DMS79 (cell line): ENCODE measurements around the gene STAMBPL1.

ENCODE experiments used
- DNase-seq: peaks from one replicate; lab custom pipeline; 2025; lab: John Stamatoyannopoulos, UW

Gene STAMBPL1

GRCh38 chr10:88952647-88953111 is 72.6 kb downstream of the STAMBPL1 start, which contains the start of gene ACTA2:
Gene ACTA2 (minus strand): TSS chr10:88952773. CDS start chr10:88948930, 3,843 bp downstream.
- DNase-seq = no peak

DNA sequence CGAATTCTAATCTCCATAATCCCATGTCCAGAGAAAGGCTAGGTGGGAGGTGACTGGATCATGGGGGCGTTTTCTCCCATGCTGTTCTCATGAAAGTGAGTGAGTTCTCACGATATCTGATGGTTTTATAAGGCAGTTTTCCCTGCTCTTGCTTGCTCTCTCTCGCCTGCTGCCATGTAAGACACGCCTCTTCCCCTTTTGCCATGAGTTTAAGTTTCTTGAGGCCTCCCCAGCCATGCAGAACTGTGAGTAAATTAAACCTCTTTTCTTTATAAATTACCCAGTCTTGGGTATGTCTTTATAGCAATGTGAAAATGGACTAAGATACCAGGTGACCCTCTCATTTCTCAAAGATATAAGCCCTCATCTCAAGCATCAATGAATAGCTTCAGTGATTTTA is 73.6 kb downstream of the STAMBPL1 start:
- no peak for DNase-seq

- DNase-seq = no peak
Observed at GRCh38 chr10:88954458-88955083, 74.5 kb downstream of the STAMBPL1 start.

GRCh38 chr10:88957381-88957780 is 77.3 kb downstream of the STAMBPL1 start:
- DNase-seq = no peak

DNA sequence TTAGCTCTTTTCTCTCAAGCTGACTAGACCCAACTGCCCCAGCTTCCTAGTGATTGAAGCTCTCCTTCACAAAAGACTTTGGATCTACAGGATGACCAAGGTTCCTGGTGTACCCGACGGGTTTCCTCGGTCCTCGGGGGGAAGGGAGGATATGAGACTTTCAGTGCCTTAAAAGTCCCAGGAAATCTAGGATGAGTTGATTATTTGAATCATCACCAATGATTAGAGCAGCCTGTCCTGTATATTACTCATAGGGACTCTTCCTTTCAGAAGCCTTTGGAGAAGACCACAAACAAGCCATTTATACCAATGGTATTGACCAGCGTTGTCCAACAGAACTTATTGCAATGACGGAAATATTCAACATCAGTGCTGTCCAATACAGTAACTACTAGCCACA is 78.7 kb downstream of the STAMBPL1 start:
- no peak for DNase-seq

DNA sequence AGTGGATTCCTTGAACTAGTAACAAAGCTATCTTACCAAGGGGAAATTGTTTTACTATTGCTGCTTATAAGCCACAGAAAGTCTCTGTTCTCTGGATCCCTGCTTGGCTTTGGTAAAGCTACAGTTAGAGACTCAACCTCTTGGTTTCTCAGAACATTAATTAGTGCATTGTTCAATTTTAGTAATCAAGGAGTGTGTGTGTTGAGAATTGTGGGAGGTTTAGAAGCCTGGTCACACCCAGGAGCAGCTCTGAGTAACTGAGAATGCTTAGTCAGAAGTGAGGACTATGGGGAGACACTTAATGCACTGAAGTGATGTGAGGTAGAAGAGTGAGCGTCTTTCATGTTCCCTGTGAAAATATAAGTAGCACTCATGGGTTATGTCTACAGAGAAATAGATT is 80.8 kb downstream of the STAMBPL1 start:
- no peak for DNase-seq

DNA sequence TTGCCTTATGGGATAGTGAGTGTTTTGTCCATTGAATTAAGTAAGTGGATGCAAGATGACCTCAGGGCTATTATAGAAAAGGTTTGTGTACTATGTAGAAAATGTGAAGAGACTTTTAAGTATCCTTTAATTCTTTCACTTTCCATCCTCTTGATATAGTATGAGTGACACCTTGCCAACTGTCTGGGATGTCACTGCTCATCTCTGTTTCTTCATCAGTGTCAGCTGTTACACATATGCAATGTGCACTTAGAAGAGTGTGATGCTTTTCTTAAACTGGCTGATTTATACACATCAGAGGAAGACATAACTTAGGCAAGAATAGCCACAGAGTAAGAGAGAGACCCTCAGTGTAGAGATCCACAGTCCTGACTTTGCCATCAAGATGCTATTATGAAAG is 81.2 kb downstream of the STAMBPL1 start:
- no peak for DNase-seq

GRCh38 chr10:88962336-88962735 is 82.3 kb downstream of the STAMBPL1 start:
- DNase-seq = no peak

DNA sequence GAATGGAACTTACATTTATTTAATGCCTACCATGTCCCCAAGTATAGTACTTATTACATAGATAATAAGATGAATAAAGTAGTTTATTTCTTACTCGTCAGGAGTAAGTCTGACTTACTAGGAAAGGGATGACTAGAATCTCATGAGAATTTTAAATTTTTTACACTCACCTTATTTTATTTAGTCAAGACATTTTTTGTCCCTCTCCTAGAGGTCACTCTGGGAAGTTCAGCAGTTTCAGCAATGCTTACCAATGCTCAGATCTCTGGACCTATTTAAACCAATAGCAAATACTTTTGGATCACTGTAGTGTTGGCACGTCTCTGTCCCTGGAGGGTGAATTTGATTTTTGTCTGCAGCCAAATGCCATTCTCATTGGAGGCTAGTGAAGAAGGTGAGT is 83.3 kb downstream of the STAMBPL1 start:
- no peak for DNase-seq

GRCh38 chr10:88964360-88964759 is 84.3 kb downstream of the STAMBPL1 start:
- DNase-seq = no peak

- DNase-seq = no peak
Observed at GRCh38 chr10:88964869-88965415, 84.9 kb downstream of the STAMBPL1 start.

- no peak for DNase-seq
Observed at GRCh38 chr10:88966797-88967196, 86.8 kb downstream of the STAMBPL1 start.

DNA sequence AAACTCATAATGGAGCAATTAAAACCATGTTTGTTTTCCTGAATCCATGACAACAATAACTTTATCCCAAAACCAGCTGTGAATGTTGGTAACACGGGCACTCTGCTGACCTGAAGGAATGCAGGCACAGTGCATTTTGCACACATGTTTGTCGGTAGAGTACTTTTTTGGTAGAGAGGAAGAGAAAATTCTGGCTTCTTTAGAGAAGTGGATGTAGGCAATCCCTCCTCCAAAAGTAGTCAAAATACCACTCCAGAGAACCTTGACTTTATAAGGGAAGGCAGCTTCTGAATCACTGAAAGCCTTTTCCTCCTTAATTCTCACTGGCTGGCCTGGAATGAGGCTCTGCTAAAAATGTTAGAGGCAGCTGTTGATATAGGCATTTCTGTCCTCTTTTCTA is 88.3 kb downstream of the STAMBPL1 start:
- no peak for DNase-seq

- peak; percentile 58 for DNase-seq
Observed at GRCh38 chr10:88971221-88972061, 91.4 kb downstream of the STAMBPL1 start.
